K562 (cell line): ENCODE data around the gene ADORA2A. TPM values are rescaled to one million over a fixed set of nuclear protein-coding genes. Genes with fewer than 3 reads are reported as not detected.

Experiments
- ATAC-seq: fragments of 200-7000 bp; cut with Tn5 transposase; 3 replicates; pipeline ENCODE4 v1.9.1; 2020; ENCODE audit warnings: moderate library complexity
- BruUV-seq: library from RNA; stranded (reverse); fragments of 400-500 nt; replicated peaks from 2 replicates; lab custom pipeline; 2021; lab: Mats Ljungman, UMichigan
- CTCF ChIA-PET: fragments of 300-600 bp; formaldehyde crosslinking; extraction: SDS; loops from one replicate; lab custom pipeline; 2021; ENCODE audit warnings: low intra/inter-chr PET ratio; lab: Yijun Ruan, JAX
- POLR2A ChIA-PET: fragments of 300-600, 350-650 bp; sonication (Branson Sonifier 250); formaldehyde crosslinking; extraction: SDS; loops from one replicate; lab custom pipeline; 2021; ENCODE audit warnings: antibody characterized with exemption, inconsistent platforms; lab: Yijun Ruan, JAX
- DNase-seq, 4 experiments: peaks; one replicate each; pipeline versions ENCODE4 v3.0.0 to v3.0.0-alpha.2; 2011 to 2018; ENCODE audit warnings: low spot score in 3 of 4, mixed read lengths in 3 of 4; ENCODE audit errors: extremely low read depth in 1 of 4
- FAIRE-seq: peaks from 2 replicates; lab custom pipeline; 2011; peaks lifted over from hg19 to GRCh38; lab: Jason Lieb, UNC
- H2AFZ ChIP-seq: 2 replicates; pipeline ENCODE4 v1.6.0; 2011; ENCODE audit warnings: low read depth, low read length, control low read depth, inconsistent platforms
- H3K27ac ChIP-seq: fragments of 200-600 bp; 3 replicates; pipeline ENCODE4 v1.8.0; 2011; ENCODE audit warnings: low read depth, mild to moderate bottlenecking, control low read depth, inconsistent platforms, low read length, moderate library complexity, mixed read lengths; ENCODE audit errors: extremely low read depth
- H3K27me3 ChIP-seq, 2 experiments: fragments of 300-600 bp in 1 of 2; 2 replicates in 1 of 2; 3 replicates in 1 of 2; pipeline versions ENCODE4 v1.6.0 to v1.8.0; 2011; ENCODE audit warnings: inconsistent platforms in 2 of 2, low read length in 2 of 2, mild to moderate bottlenecking in 1 of 2, mixed read lengths in 1 of 2, moderate library complexity in 1 of 2; ENCODE audit not compliant: control insufficient read depth in 2 of 2, insufficient read depth in 2 of 2
- H3K36me3 ChIP-seq: fragments of 300-600 bp; 3 replicates; pipeline ENCODE4 v1.8.0; 2011; ENCODE audit warnings: mild to moderate bottlenecking, low read length, inconsistent platforms; ENCODE audit not compliant: control insufficient read depth, insufficient read depth
- H3K4me1 ChIP-seq, 2 experiments: fragments of 200-600 bp in 1 of 2; replicated peaks in 1 of 2; 2 replicates in 1 of 2; 3 replicates in 1 of 2; pipeline versions ENCODE4 v1.5.1 to v1.8.0; 2011; ENCODE audit warnings: inconsistent platforms in 2 of 2, low read length in 2 of 2, mild to moderate bottlenecking in 1 of 2, mixed read lengths in 1 of 2, moderate library complexity in 1 of 2; ENCODE audit not compliant: control insufficient read depth in 2 of 2, insufficient read depth in 2 of 2
- H3K4me2 ChIP-seq: 2 replicates; pipeline ENCODE4 v1.6.1; 2011; ENCODE audit warnings: low read length, control low read depth, inconsistent platforms, mixed read lengths; ENCODE audit not compliant: insufficient read depth
- H3K4me3 ChIP-seq: fragments of 200-600 bp; sonication (generic), shearing (Covaris generic); 2 replicates; pipeline ENCODE4 v1.5.1; 2016; ENCODE audit warnings: control low read depth, inconsistent platforms
- H3K79me2 ChIP-seq: fragments of 200-600 bp; 3 replicates; pipeline ENCODE4 v1.8.0; 2011; ENCODE audit warnings: low read length, inconsistent platforms; ENCODE audit not compliant: control insufficient read depth, insufficient read depth
- H3K9ac ChIP-seq, 2 experiments: 2 replicates each; pipeline versions ENCODE4 v1.6.0 to v1.6.1; 2011; ENCODE audit warnings: low read depth in 2 of 2, low read length in 2 of 2, control low read depth in 1 of 2, inconsistent platforms in 1 of 2, mild to moderate bottlenecking in 1 of 2, mixed read lengths in 1 of 2; ENCODE audit not compliant: insufficient read depth in 1 of 2
- H3K9me1 ChIP-seq: one replicate; pipeline ENCODE4 v1.6.0; 2011; ENCODE audit warnings: inconsistent platforms, mild to moderate bottlenecking, low read length, moderate library complexity; ENCODE audit not compliant: control insufficient read depth, insufficient read depth
- H3K9me3 ChIP-seq: replicated peaks from 2 replicates; pipeline ENCODE4 v1.5.1; 2011; ENCODE audit warnings: low read depth, low read length, inconsistent platforms; ENCODE audit not compliant: control insufficient read depth, insufficient read depth
- H4K20me1 ChIP-seq: replicated peaks from 2 replicates; pipeline ENCODE4 v1.6.1; 2011; ENCODE audit warnings: low read length, inconsistent platforms, mixed read lengths; ENCODE audit not compliant: control insufficient read depth, insufficient read depth
- ARID1B ChIP-seq: fragments of 450-650 bp; IDR thresholded peaks from 2 replicates; pipeline ENCODE4 v1.6.1; 2016; ENCODE audit warnings: antibody characterized with exemption, mild to moderate bottlenecking, inconsistent platforms
- ATF4 ChIP-seq: fragments of 450-650 bp; formaldehyde crosslinking; IDR thresholded peaks from 2 replicates; pipeline ENCODE4 v1.4.0; 2022; ENCODE audit warnings: mild to moderate bottlenecking, moderate library complexity
- HNRNPH1 ChIP-seq: fragments of 200-400 bp; formaldehyde crosslinking; optimal IDR thresholded peaks from 2 replicates; pipeline ENCODE3; 2017; ENCODE audit warnings: low read depth, mild to moderate bottlenecking, low read length, moderate library complexity
- MYC ChIP-seq, 2 experiments: fragments of 250-450 bp in 1 of 2; sonication (Bioruptor Pico) in 1 of 2; IDR thresholded peaks; 2 replicates each; pipeline versions ENCODE4 v1.5.1 to v1.6.1; 2012 to 2021; ENCODE audit warnings: low read depth in 2 of 2, borderline replicate concordance in 1 of 2, improper control_type of control experiment in 1 of 2, low read length in 1 of 2, mild to moderate bottlenecking in 1 of 2, moderate library complexity in 1 of 2
- NFATC3 ChIP-seq: fragments of 450-650 bp; IDR thresholded peaks from 2 replicates; pipeline ENCODE4 v1.6.1; 2017; ENCODE audit warnings: mild to moderate bottlenecking
- PBX2 ChIP-seq, 2 experiments: IDR thresholded peaks in 1 of 2; conservative IDR thresholded peaks in 1 of 2; 2 replicates each; pipeline ENCODE4 v1.6.1; 2016; ENCODE audit warnings: low read depth in 2 of 2, mild to moderate bottlenecking in 1 of 2, missing compliant biosample characterization in 1 of 2, missing genetic modification characterization in 1 of 2, moderate library complexity in 1 of 2
- RAD21 ChIP-seq, 2 experiments: fragments of 250-450 bp in 1 of 2; fragments of 450-650 bp in 1 of 2; sonication (Bioruptor Pico) in 1 of 2; formaldehyde crosslinking in 1 of 2; IDR thresholded peaks in 1 of 2; conservative IDR thresholded peaks in 1 of 2; 2 replicates each; pipeline versions ENCODE4 v1.4.0 to v1.8.0; 2020 to 2022; ENCODE audit warnings: mild to moderate bottlenecking in 2 of 2, moderate library complexity in 1 of 2
- SIX5 ChIP-seq, 2 experiments: IDR thresholded peaks; 2 replicates each; pipeline ENCODE4 v1.6.1; 2011; ENCODE audit warnings: low read length in 2 of 2, borderline replicate concordance in 1 of 2, low read depth in 1 of 2, mild to moderate bottlenecking in 1 of 2, moderate library complexity in 1 of 2; ENCODE audit not compliant: insufficient read depth in 1 of 2
- SPI1 ChIP-seq: IDR thresholded peaks from 2 replicates; pipeline ENCODE4 v1.6.1; 2011; ENCODE audit warnings: low read depth, low read length, control low read depth, borderline replicate concordance
- ZNF436 ChIP-seq: fragments of 250-450, 450-650 bp; sonication (Bioruptor Pico); formaldehyde crosslinking; IDR thresholded peaks from 2 replicates; pipeline ENCODE4 v1.7.0; 2020; ENCODE audit warnings: mild to moderate bottlenecking
- WGBS: fragments of 100-300 bp; shearing (Covaris generic); methylation state at CpG from one replicate; pipeline ENCODE4 v1.1.6; 2016; ENCODE audit warnings: low coverage, mixed read lengths; ENCODE audit not compliant: insufficient coverage; ENCODE audit errors: missing lambda C conversion rate; 5-methylcytosine and 5-hydroxymethylcytosine counted together
- in situ Hi-C: fragments of 300-500 bp; cut with MboI; formaldehyde crosslinking; loops from 4 replicates; pipeline ENCODE4 v1.15.0; 2018; ENCODE audit warnings: inconsistent platforms, mixed read lengths
- intact Hi-C: fragments of 100-400 bp; cut with micrococcal nuclease; formaldehyde crosslinking; loops from 2 replicates; pipeline ENCODE4 v1.14.2; 2022
- polyA plus RNA-seq, 8 experiments: library from polyadenylated mRNA; depleted of rRNA in 4 of 8; stranded (reverse) in 5 of 8; unstranded in 3 of 8; fragments of >200 nt; fragmentation: Nextera tagmentation in 2 of 8; fragmentation: Illumina TruSeq in 1 of 8; extraction: Ambion mirVana in 2 of 8; extraction: Trizol in 1 of 8; gene quantifications; 2 replicates each; pipeline versions ENCODE4 v1.2.1 to v1.2.3, GENCODE V29; 2011 to 2014; ENCODE audit warnings: inconsistent platforms in 1 of 8, missing spikeins in 1 of 8
- total RNA-seq, 7 experiments: library from RNA; depleted of rRNA in 6 of 7; stranded (reverse); fragments of >200 nt in 6 of 7; fragmentation: Illumina TruSeq in 2 of 7; extraction: Trizol in 2 of 7; gene quantifications; 2 replicates each; pipeline versions ENCODE4 v1.2.1 to v1.2.3, GENCODE V29; 2011 to 2021; ENCODE audit warnings: low replicate concordance in 1 of 7
- TF ChIP-seq, protein P1 (sequence below): fragments of 450-650 bp; IDR thresholded peaks from 2 replicates; pipeline ENCODE4 v1.6.1; 2016
- TF ChIP-seq, protein P2 (sequence below): sonication (generic); formaldehyde crosslinking; IDR thresholded peaks from 2 replicates; pipeline ENCODE4 v1.8.1; 2023; ENCODE audit warnings: mild to moderate bottlenecking, missing genetic modification reagents, moderate library complexity
- TF ChIP-seq, protein P3 (sequence below): fragments of 450-650 bp; IDR thresholded peaks from 2 replicates; pipeline ENCODE4 v1.6.1; 2017; ENCODE audit warnings: mild to moderate bottlenecking, moderate library complexity

The ADORA2A gene
- total and polyA plus RNA-seq, 9 of the 15 experiments (the other 6 are each of a cell fraction or from before 2014, with no cell fraction given): 0.15 to 2.1 (median 0.66) TPM; not detected in 2

- CTCF ChIA-PET: no interaction called here
- DNase-seq (no peak), FAIRE-seq (no peak), ATAC-seq (no peak; the same call in 2 of the 3 replicates)
- H3K9me1 ChIP-seq: no peaks in the 10 kb centered on the region
- WGBS: 35% methylated on average over 12 of the region's 15 CpGs
- no peaks in the 10 kb centered on the region; the same call in 1 of the 2 replicates for H4K20me1 ChIP-seq
- POLR2A ChIA-PET: interaction anchor here (0.6 to 1.2 kb wide), 3 partner anchors 11 to 49 kb away, joined by 3 to 4 read pairs (median 3); no protein-coding TSS in a partner anchor
- 0 out of 2 replicates have a peak overlapping the region, but pooled peaks have one; percentile 66 for H2AFZ ChIP-seq
- in situ Hi-C loops (no loop called here), intact Hi-C loops (no loop called here)
- H3K4me1 ChIP-seq: peaks cover 10 to 16% of the 10 kb centered on the region in 2 experiments; a peak in 4 of 5 replicates
- H3K27ac ChIP-seq: no peak overlapping the region
- peak overlapping the region in 1 of 2 experiments; percentile 53; a peak in 2 of 4 replicates for H3K9ac ChIP-seq
- no peaks in the 10 kb centered on the region for H3K79me2 ChIP-seq
- H3K27me3 ChIP-seq: no peaks in the 10 kb centered on the region
- no peak overlapping the region for H3K4me3 ChIP-seq
- BruUV-seq: no TSS peak
- H3K4me2 ChIP-seq: 0 out of 2 replicates have a peak overlapping the region, but pooled peaks have one; percentile 18
- H3K36me3 ChIP-seq: peaks cover 17% of the 10 kb centered on the region; the same call in 1 of the 3 replicates
- no peaks in the 10 kb centered on the region for H3K9me3 ChIP-seq
- TF ChIP-seq NFATC3 (no peak), ZNF436 (no peak), SIX5 (IDR thresholded peaks at IDR 0.05; ENCODE audit: borderline replicate concordance in 1 of 2, insufficient read depth in 1 of 2, low read depth in 1 of 2, low read length in 2 of 2) (no peak), SPI1 (no peak), MYC (IDR thresholded peaks at IDR 0.05; ENCODE audit: low read depth, low read length) (no peak), MYC (CRISPR knock-in tag; IDR thresholded peaks at IDR 0.05; ENCODE audit: borderline replicate concordance, low read depth) (no peak), ATF4 (CRISPR knock-in tag) (no peak), HNRNPH1 (no peak), RAD21 (CRISPR knock-in tag; conservative IDR thresholded peaks at IDR 0.05 in 1 of 2, IDR thresholded peaks at IDR 0.05 in 1 of 2) (no peak), PBX2 (CRISPR knock-in tag; IDR thresholded peaks at IDR 0.05; ENCODE audit: low read depth) (no peak), PBX2 (tag; conservative IDR thresholded peaks at IDR 0.05; ENCODE audit: low read depth) (no peak), ARID1B (no peak)
- TF ChIP-seq, protein P1, sequence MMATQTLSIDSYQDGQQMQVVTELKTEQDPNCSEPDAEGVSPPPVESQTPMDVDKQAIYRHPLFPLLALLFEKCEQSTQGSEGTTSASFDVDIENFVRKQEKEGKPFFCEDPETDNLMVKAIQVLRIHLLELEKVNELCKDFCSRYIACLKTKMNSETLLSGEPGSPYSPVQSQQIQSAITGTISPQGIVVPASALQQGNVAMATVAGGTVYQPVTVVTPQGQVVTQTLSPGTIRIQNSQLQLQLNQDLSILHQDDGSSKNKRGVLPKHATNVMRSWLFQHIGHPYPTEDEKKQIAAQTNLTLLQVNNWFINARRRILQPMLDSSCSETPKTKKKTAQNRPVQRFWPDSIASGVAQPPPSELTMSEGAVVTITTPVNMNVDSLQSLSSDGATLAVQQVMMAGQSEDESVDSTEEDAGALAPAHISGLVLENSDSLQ: no peak
- TF ChIP-seq, protein P2, sequence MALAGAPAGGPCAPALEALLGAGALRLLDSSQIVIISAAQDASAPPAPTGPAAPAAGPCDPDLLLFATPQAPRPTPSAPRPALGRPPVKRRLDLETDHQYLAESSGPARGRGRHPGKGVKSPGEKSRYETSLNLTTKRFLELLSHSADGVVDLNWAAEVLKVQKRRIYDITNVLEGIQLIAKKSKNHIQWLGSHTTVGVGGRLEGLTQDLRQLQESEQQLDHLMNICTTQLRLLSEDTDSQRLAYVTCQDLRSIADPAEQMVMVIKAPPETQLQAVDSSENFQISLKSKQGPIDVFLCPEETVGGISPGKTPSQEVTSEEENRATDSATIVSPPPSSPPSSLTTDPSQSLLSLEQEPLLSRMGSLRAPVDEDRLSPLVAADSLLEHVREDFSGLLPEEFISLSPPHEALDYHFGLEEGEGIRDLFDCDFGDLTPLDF (CRISPR knock-in tag): no peak
- TF ChIP-seq, protein P3, sequence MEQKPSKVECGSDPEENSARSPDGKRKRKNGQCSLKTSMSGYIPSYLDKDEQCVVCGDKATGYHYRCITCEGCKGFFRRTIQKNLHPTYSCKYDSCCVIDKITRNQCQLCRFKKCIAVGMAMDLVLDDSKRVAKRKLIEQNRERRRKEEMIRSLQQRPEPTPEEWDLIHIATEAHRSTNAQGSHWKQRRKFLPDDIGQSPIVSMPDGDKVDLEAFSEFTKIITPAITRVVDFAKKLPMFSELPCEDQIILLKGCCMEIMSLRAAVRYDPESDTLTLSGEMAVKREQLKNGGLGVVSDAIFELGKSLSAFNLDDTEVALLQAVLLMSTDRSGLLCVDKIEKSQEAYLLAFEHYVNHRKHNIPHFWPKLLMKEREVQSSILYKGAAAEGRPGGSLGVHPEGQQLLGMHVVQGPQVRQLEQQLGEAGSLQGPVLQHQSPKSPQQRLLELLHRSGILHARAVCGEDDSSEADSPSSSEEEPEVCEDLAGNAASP: no peak
Measured at GRCh38 chr22:24407278-24407665, 20.1 kb upstream of the ADORA2A start.
